Smooth muscle cell (in vitro differentiated cells): Measurements from ENCODE around the gene DENND1A. TPM values are rescaled to one million over a fixed set of nuclear protein-coding genes. Genes with fewer than 3 reads are reported as not detected.

ENCODE experiments used
- DNase-seq: peaks from one replicate; lab custom pipeline; 2025; ENCODE audit not compliant: unreplicated experiment; lab: John Stamatoyannopoulos, UW
- H2AFZ ChIP-seq: fragments of 200-600 bp; sonication (generic); 2 replicates; pipeline ENCODE4 v1.6.0; 2016; ENCODE audit warnings: antibody characterized with exemption, low read depth, mild to moderate bottlenecking
- H3F3A ChIP-seq: fragments of 200-600 bp; sonication (generic); 2 replicates; pipeline ENCODE4 v1.6.0; 2017; ENCODE audit warnings: antibody characterized with exemption, low read depth
- H3K27ac ChIP-seq: fragments of 200-600 bp; sonication (generic); 2 replicates; pipeline ENCODE4 v1.5.1; 2016; ENCODE audit warnings: low read depth, mild to moderate bottlenecking
- H3K27me3 ChIP-seq: fragments of 200-600 bp; sonication (generic); 2 replicates; pipeline ENCODE4 v1.6.1; 2016; ENCODE audit warnings: low read depth, mild to moderate bottlenecking
- H3K36me3 ChIP-seq: fragments of 200-600 bp; sonication (generic); 2 replicates; pipeline ENCODE4 v1.5.1; 2016; ENCODE audit warnings: low read depth
- H3K4me1 ChIP-seq: fragments of 200-600 bp; sonication (generic); 2 replicates; pipeline ENCODE4 v1.5.1; 2016; ENCODE audit warnings: low read depth
- H3K4me2 ChIP-seq: fragments of 200-600 bp; sonication (generic); 2 replicates; pipeline ENCODE4 v1.6.0; 2016; ENCODE audit warnings: mild to moderate bottlenecking
- H3K4me3 ChIP-seq: fragments of 200-600 bp; sonication (generic); 2 replicates; pipeline ENCODE4 v1.5.1; 2016; ENCODE audit warnings: mild to moderate bottlenecking
- H3K79me2 ChIP-seq: fragments of 200-600 bp; sonication (generic); 2 replicates; pipeline ENCODE4 v1.6.0; 2016; ENCODE audit warnings: low read depth, mild to moderate bottlenecking
- H3K9ac ChIP-seq: fragments of 200-600 bp; sonication (generic); 2 replicates; pipeline ENCODE4 v1.6.0; 2016; ENCODE audit warnings: low read depth
- H3K9me3 ChIP-seq: fragments of 200-600 bp; sonication (generic); replicated peaks from 2 replicates; pipeline ENCODE4 v1.5.1; 2016; ENCODE audit warnings: low read depth
- H4K20me1 ChIP-seq: fragments of 200-600 bp; sonication (generic); 2 replicates; pipeline ENCODE4 v1.6.0; 2016; ENCODE audit warnings: low read depth
- CTCF ChIP-seq: fragments of 200-600 bp; sonication (generic); IDR thresholded peaks from 2 replicates; pipeline ENCODE4 v1.5.1; 2017; ENCODE audit warnings: borderline replicate concordance, mild to moderate bottlenecking, antibody characterized with exemption; ENCODE audit not compliant: insufficient read depth, poor library complexity, severe bottlenecking
- WGBS: methylation state at CpG from one replicate; pipeline ENCODE4 v1.1.7; 2016; ENCODE audit warnings: low lambda C conversion rate; 5-methylcytosine and 5-hydroxymethylcytosine counted together
- polyA plus RNA-seq: library from polyadenylated mRNA; unstranded; fragments of >200 nt; fragmentation: Nextera tagmentation; extraction: Ambion mirVana; gene quantifications from 2 replicates; pipeline ENCODE4 v1.2.1, GENCODE V29; 2016
- total RNA-seq: library from RNA; depleted of rRNA; stranded (reverse); fragments of >200 nt; gene quantifications from 2 replicates; pipeline ENCODE4 v1.2.3, GENCODE V29; 2014

DENND1A gene
- total and polyA plus RNA-seq, 2 experiments from 2014 or later, result 8.1 to 20.2 TPM

- no peaks in the 10 kb centered on the region for H3F3A ChIP-seq
- no peak overlapping the region for H3K27ac ChIP-seq
- no peak for TF ChIP-seq CTCF
These were observed 176.9 kb downstream of the DENND1A start for GRCh38 chr9:123753016-123753415.

GRCh38 chr9:123749580-123750202, 180.2 kb downstream of the DENND1A start:
- Histone ChIP-seq H3K27me3 (no peaks in the 10 kb centered on the region), H3K9ac (no peak overlapping the region), H3K4me2 (no peak overlapping the region), H4K20me1 (peaks cover 9% of the 10 kb centered on the region), H3K4me3 (no peak overlapping the region), H3K79me2 (no peaks in the 10 kb centered on the region), H3F3A (no peaks in the 10 kb centered on the region), H3K9me3 (no peaks in the 10 kb centered on the region), H2AFZ (no peak overlapping the region), H3K36me3 (no peaks in the 10 kb centered on the region), H3K27ac (no peak overlapping the region), H3K4me1 (peaks cover 8% of the 10 kb centered on the region)
- TF ChIP-seq CTCF, result no peak
- 91% methylated on average over 4 of the region's 4 CpGs for WGBS
- DNase-seq, result no peak

More at GRCh38 chr9:123753016-123753415, 176.9 kb downstream of the DENND1A start:
- Histone ChIP-seq H3K4me2 (no peak overlapping the region), H3K9ac (no peak overlapping the region), H3K4me1 (peaks cover 14% of the 10 kb centered on the region), H3K79me2 (no peaks in the 10 kb centered on the region), H2AFZ (no peak overlapping the region), H3K27me3 (no peaks in the 10 kb centered on the region), H4K20me1 (peaks cover 9% of the 10 kb centered on the region), H3K36me3 (no peaks in the 10 kb centered on the region), H3K4me3 (no peak overlapping the region), H3K9me3 (no peaks in the 10 kb centered on the region)
- 80% methylated on average over 1 of the region's 1 CpG for WGBS
- no peak for DNase-seq

- Histone ChIP-seq H3K36me3 (no peaks in the 10 kb centered on the region), H3K9ac (no peak overlapping the region), H4K20me1 (peaks cover 20% of the 10 kb centered on the region), H3K4me1 (peaks cover 18% of the 10 kb centered on the region), H3K27ac (no peak overlapping the region), H3K79me2 (no peaks in the 10 kb centered on the region), H3K27me3 (no peaks in the 10 kb centered on the region), H3K4me2 (no peak overlapping the region), H2AFZ (no peak overlapping the region), H3K9me3 (no peaks in the 10 kb centered on the region), H3F3A (no peaks in the 10 kb centered on the region), H3K4me3 (no peak overlapping the region)
- no peak for DNase-seq
- TF ChIP-seq CTCF, result no peak
- WGBS, result 94% methylated on average over 1 of the region's 1 CpG
These were observed 183.2 kb downstream of the DENND1A start for GRCh38 chr9:123746765-123747164.

- Histone ChIP-seq H3K79me2 (no peaks in the 10 kb centered on the region), H3K9ac (no peak overlapping the region), H3F3A (no peaks in the 10 kb centered on the region), H2AFZ (no peak overlapping the region), H3K4me1 (peaks cover 19% of the 10 kb centered on the region), H3K4me3 (no peak overlapping the region), H3K4me2 (no peak overlapping the region), H3K36me3 (no peaks in the 10 kb centered on the region), H4K20me1 (peaks cover 28% of the 10 kb centered on the region), H3K27me3 (no peaks in the 10 kb centered on the region), H3K27ac (no peak overlapping the region), H3K9me3 (no peaks in the 10 kb centered on the region)
- 100% methylated on average over 1 of the region's 1 CpG for WGBS
- TF ChIP-seq CTCF, result no peak
- DNase-seq, result no peak
These were observed 184.0 kb downstream of the DENND1A start for GRCh38 chr9:123745933-123746332.
